Common myeloid progenitor, CD34-positive (primary cell): ENCODE data around the gene LPAR1.

Source experiments
- CTCF ChIA-PET: fragments of 350-600 bp; sonication (Branson Sonifier 250); formaldehyde crosslinking; loops from one replicate; lab custom pipeline; 2021; ENCODE audit warnings: antibody characterized with exemption; lab: Charles Lee
- POLR2A ChIA-PET: fragments of 350-600 bp; sonication (Branson Sonifier 250); formaldehyde crosslinking; loops from one replicate; lab custom pipeline; 2021; ENCODE audit warnings: antibody characterized with exemption; lab: Charles Lee
- DNase-seq, 3 donors: peaks; one replicate each; pipeline versions ENCODE4 v3.0.0 to v3.0.0-alpha.2; 2013
- H3K27ac ChIP-seq, 2 experiments: 1 replicate in 1 of 2; 2 replicates in 1 of 2; pipeline ENCODE4 v1.7.0; 2013; ENCODE audit warnings: inconsistent platforms in 2 of 2, low read length in 2 of 2, mild to moderate bottlenecking in 2 of 2, low read depth in 1 of 2, moderate library complexity in 1 of 2; ENCODE audit not compliant: severe bottlenecking in 2 of 2, insufficient read depth in 1 of 2, poor library complexity in 1 of 2
- H3K27me3 ChIP-seq, 5 experiments: replicated peaks in 2 of 5; 1 replicate in 3 of 5; 2 replicates in 2 of 5; pipeline versions ENCODE4 v1.6.1 to v1.7.0; 2013; ENCODE audit warnings: low read length in 4 of 5, mild to moderate bottlenecking in 2 of 5, moderate library complexity in 2 of 5, inconsistent platforms in 1 of 5; ENCODE audit not compliant: insufficient read depth in 5 of 5, control insufficient read depth in 4 of 5
- H3K36me3 ChIP-seq, 4 experiments: 1 replicate in 2 of 4; 2 replicates in 2 of 4; pipeline versions ENCODE4 v1.6.1 to v1.7.0; 2013; ENCODE audit warnings: low read length in 3 of 4, control low read depth in 1 of 4, mild to moderate bottlenecking in 1 of 4; ENCODE audit not compliant: control insufficient read depth in 4 of 4, insufficient read depth in 4 of 4
- H3K4me1 ChIP-seq, 4 experiments: 1 replicate in 3 of 4; 2 replicates in 1 of 4; pipeline versions ENCODE4 v1.6.1 to v1.7.1; 2013; ENCODE audit warnings: low read length in 3 of 4, mild to moderate bottlenecking in 3 of 4, control low read depth in 1 of 4, inconsistent platforms in 1 of 4, moderate library complexity in 1 of 4; ENCODE audit not compliant: control insufficient read depth in 4 of 4, insufficient read depth in 4 of 4; ENCODE audit errors: control extremely low read depth in 1 of 4
- H3K4me3 ChIP-seq, 7 experiments: 1 replicate in 4 of 7; 2 replicates in 3 of 7; pipeline versions ENCODE4 v1.5.1 to v1.7.0; 2013; ENCODE audit warnings: mild to moderate bottlenecking in 7 of 7, low read length in 6 of 7, moderate library complexity in 6 of 7, inconsistent platforms in 2 of 7, low read depth in 2 of 7, control low read depth in 1 of 7; ENCODE audit not compliant: insufficient read depth in 4 of 7, control insufficient read depth in 1 of 7; ENCODE audit errors: extremely low read depth in 1 of 7
- H3K9me3 ChIP-seq, 5 experiments: 1 replicate in 4 of 5; 2 replicates in 1 of 5; pipeline versions ENCODE4 v1.6.1 to v1.7.1; 2013; ENCODE audit warnings: low read length in 4 of 5, mild to moderate bottlenecking in 2 of 5, inconsistent platforms in 1 of 5, low read depth in 1 of 5, moderate library complexity in 1 of 5; ENCODE audit not compliant: control insufficient read depth in 4 of 5, insufficient read depth in 2 of 5; ENCODE audit errors: control extremely low read depth in 1 of 5
- WGBS: methylation state at CpG from one replicate; pipeline ENCODE4 v1.1.5; 2013; ENCODE audit not compliant: insufficient coverage; 5-methylcytosine and 5-hydroxymethylcytosine counted together

LPAR1 gene

GRCh38 chr9:110951805-110952539 is 86.3 kb downstream of the LPAR1 start:
- peak in 2 of 3 donors; percentile 15 to 32 for DNase-seq
- Histone ChIP-seq H3K36me3 (no peaks in the 10 kb centered on the region), H3K4me3 (no peak overlapping the region), H3K4me1 (peaks cover 0 to 17% (median 6%) of the 10 kb centered on the region in 4 experiments), H3K27me3 (peaks cover 0 to 2% (median 0%) of the 10 kb centered on the region in 5 experiments), H3K9me3 (no peaks in the 10 kb centered on the region), H3K27ac (no peak overlapping the region)
- ChIA-PET POLR2A (no interaction called here), CTCF (no interaction called here)
- 8% methylated on average over 2 of the region's 4 CpGs for WGBS

- H3K4me1 ChIP-seq: peaks cover 0 to 13% (median 6%) of the 10 kb centered on the region in 4 experiments
- no peak overlapping the region for H3K4me3 ChIP-seq
- no peak for DNase-seq
- peaks cover 0 to 2% (median 0%) of the 10 kb centered on the region in 5 experiments for H3K27me3 ChIP-seq
- H3K36me3 ChIP-seq: no peaks in the 10 kb centered on the region
- ChIA-PET CTCF (no interaction called here), POLR2A (no interaction called here)
- 85% methylated on average over 3 of the region's 4 CpGs for WGBS
- H3K27ac ChIP-seq: no peak overlapping the region
- no peaks in the 10 kb centered on the region for H3K9me3 ChIP-seq
Observed at GRCh38 chr9:110950041-110950645, 88.1 kb downstream of the LPAR1 start.

GRCh38 chr9:110949081-110949480 is 89.2 kb downstream of the LPAR1 start:
- ChIA-PET POLR2A (no interaction called here), CTCF (no interaction called here)
- WGBS: 100% methylated on average over 1 of the region's 4 CpGs
- peaks cover 0 to 2% (median 0%) of the 10 kb centered on the region in 5 experiments for H3K27me3 ChIP-seq
- H3K4me3 ChIP-seq: no peak overlapping the region
- H3K9me3 ChIP-seq: no peaks in the 10 kb centered on the region
- no peak for DNase-seq
- H3K36me3 ChIP-seq: no peaks in the 10 kb centered on the region
- H3K4me1 ChIP-seq: peaks cover 0 to 12% (median 2%) of the 10 kb centered on the region in 4 experiments
- H3K27ac ChIP-seq: no peak overlapping the region

- CTCF ChIA-PET: no interaction called here
- WGBS: 96% methylated on average over 3 of the region's 5 CpGs
- POLR2A ChIA-PET: no interaction called here
Observed at GRCh38 chr9:110947491-110948044, 90.7 kb downstream of the LPAR1 start.

GRCh38 chr9:110942522-110942921 is 95.7 kb downstream of the LPAR1 start:
- Histone ChIP-seq H3K36me3 (peaks cover 0 to 15% (median 0%) of the 10 kb centered on the region in 4 experiments), H3K4me1 (peaks cover 0 to 18% (median 5%) of the 10 kb centered on the region in 4 experiments), H3K27ac (no peak overlapping the region), H3K4me3 (no peak overlapping the region), H3K9me3 (peaks cover 0 to 6% (median 0%) of the 10 kb centered on the region in 5 experiments), H3K27me3 (no peaks in the 10 kb centered on the region)
- WGBS: no CpG with 5 or more reads among the region's 1 CpG
- ChIA-PET CTCF (no interaction called here), POLR2A (no interaction called here)
- no peak for DNase-seq

More at GRCh38 chr9:110947491-110948044, 90.7 kb downstream of the LPAR1 start:
- no peak overlapping the region for H3K4me3 ChIP-seq
- DNase-seq: no peak
- H3K36me3 ChIP-seq: no peaks in the 10 kb centered on the region
- H3K9me3 ChIP-seq: no peaks in the 10 kb centered on the region
- H3K27ac ChIP-seq: no peak overlapping the region
- H3K27me3 ChIP-seq: peaks cover 0 to 2% (median 0%) of the 10 kb centered on the region in 5 experiments
- H3K4me1 ChIP-seq: peaks cover 0 to 9% (median 2%) of the 10 kb centered on the region in 4 experiments

GRCh38 chr9:110940951-110941557 is 97.2 kb downstream of the LPAR1 start:
- peaks cover 0 to 23% (median 5%) of the 10 kb centered on the region in 4 experiments for H3K4me1 ChIP-seq
- no peak overlapping the region for H3K4me3 ChIP-seq
- H3K27ac ChIP-seq: no peak overlapping the region
- DNase-seq: no peak
- ChIA-PET POLR2A (no interaction called here), CTCF (no interaction called here)
- 100% methylated on average over 5 of the region's 6 CpGs for WGBS
- H3K36me3 ChIP-seq: peaks cover 0 to 15% (median 0%) of the 10 kb centered on the region in 4 experiments
- H3K9me3 ChIP-seq: peaks cover 0 to 6% (median 0%) of the 10 kb centered on the region in 5 experiments
- H3K27me3 ChIP-seq: no peaks in the 10 kb centered on the region
